Neural cell (in vitro differentiated cells): ENCODE measurements around the gene HMGCL. TPM values are rescaled to one million over a fixed set of nuclear protein-coding genes. Genes with fewer than 3 reads are reported as not detected.

Source experiments
- H2AFZ ChIP-seq: fragments of 200-600, 300-800 bp; sonication (generic), shearing (Covaris generic); 2 replicates; pipeline ENCODE4 v1.6.0; 2014; ENCODE audit warnings: low read depth, mild to moderate bottlenecking, antibody characterized with exemption, low read length, moderate library complexity
- H3F3A ChIP-seq: fragments of 200-600 bp; shearing (Covaris generic); 2 replicates; pipeline ENCODE4 v1.6.1; 2016; ENCODE audit warnings: mild to moderate bottlenecking, moderate library complexity, mixed read lengths, antibody characterized with exemption, low read length; ENCODE audit not compliant: insufficient read depth, poor library complexity, severe bottlenecking
- H3K27ac ChIP-seq: fragments of 200-600, 300-800 bp; sonication (generic), shearing (Covaris generic); 2 replicates; pipeline ENCODE4 v1.5.1; 2014; ENCODE audit warnings: mild to moderate bottlenecking, low read length, moderate library complexity
- H3K27me3 ChIP-seq: fragments of 300-800, 200-600 bp; sonication (generic), shearing (Covaris generic); 2 replicates; pipeline ENCODE4 v1.6.0; 2014; ENCODE audit warnings: mild to moderate bottlenecking, low read depth, low read length, moderate library complexity; ENCODE audit not compliant: insufficient read depth
- H3K36me3 ChIP-seq: fragments of 300-800, 200-600 bp; sonication (generic), shearing (Covaris generic); 2 replicates; pipeline ENCODE4 v1.5.1; 2014; ENCODE audit warnings: mild to moderate bottlenecking, antibody characterized with exemption, low read length, moderate library complexity; ENCODE audit not compliant: insufficient read depth
- H3K4me2 ChIP-seq: fragments of 300-800, 200-600 bp; sonication (generic), shearing (Covaris generic); 2 replicates; pipeline ENCODE4 v1.6.0; 2014; ENCODE audit warnings: mild to moderate bottlenecking, low read length
- H3K4me3 ChIP-seq: fragments of 300-800, 200-600 bp; sonication (generic), shearing (Covaris generic); 2 replicates; pipeline ENCODE4 v1.5.1; 2014; ENCODE audit warnings: mild to moderate bottlenecking, low read length, moderate library complexity
- H3K79me2 ChIP-seq: fragments of 200-600 bp; shearing (Covaris generic); replicated peaks from 2 replicates; pipeline ENCODE4 v1.6.0; 2014; ENCODE audit warnings: mild to moderate bottlenecking, low read length, moderate library complexity; ENCODE audit not compliant: insufficient read depth
- H3K9ac ChIP-seq: fragments of 300-800, 200-600 bp; sonication (generic), shearing (Covaris generic); 2 replicates; pipeline ENCODE4 v1.6.1; 2016; ENCODE audit warnings: mild to moderate bottlenecking, low read length, mixed read lengths
- H3K9me2 ChIP-seq: fragments of 200-600 bp; shearing (Covaris generic); 2 replicates; pipeline ENCODE4 v1.6.1; 2016; ENCODE audit warnings: mild to moderate bottlenecking, low read length, mixed read lengths; ENCODE audit not compliant: insufficient read depth
- H3K9me3 ChIP-seq: fragments of 200-600, 300-800 bp; sonication (generic), shearing (Covaris generic); 2 replicates; pipeline ENCODE4 v1.6.1; 2016; ENCODE audit warnings: mild to moderate bottlenecking, mixed run types, low read length, moderate library complexity, mixed read lengths
- H4K20me1 ChIP-seq: fragments of 200-600 bp; shearing (Covaris generic); 2 replicates; pipeline ENCODE4 v1.6.1; 2016; ENCODE audit warnings: mild to moderate bottlenecking, mixed run types; ENCODE audit not compliant: insufficient read depth
- EZH2 ChIP-seq: fragments of 200-600, 300-800 bp; shearing (Covaris generic), sonication (generic); IDR thresholded peaks from 2 replicates; pipeline ENCODE4 v1.6.1; 2014; ENCODE audit warnings: antibody characterized with exemption, low read length, borderline replicate concordance, mild to moderate bottlenecking; ENCODE audit not compliant: insufficient read depth, poor library complexity, severe bottlenecking
- MXI1 ChIP-seq: fragments of 450-650 bp; conservative IDR thresholded peaks from 2 replicates; pipeline ENCODE4 v1.6.1; 2014; ENCODE audit warnings: antibody characterized with exemption, mild to moderate bottlenecking; ENCODE audit not compliant: poor library complexity, severe bottlenecking
- POLR2AphosphoS5 ChIP-seq: IDR thresholded peaks from 2 replicates; pipeline ENCODE4 v1.6.1; 2012
- RAD21 ChIP-seq: fragments of 450-650 bp; conservative IDR thresholded peaks from 2 replicates; pipeline ENCODE4 v1.6.1; 2014; ENCODE audit warnings: antibody characterized with exemption, mild to moderate bottlenecking, moderate library complexity
- TAF1 ChIP-seq: IDR thresholded peaks from 2 replicates; pipeline ENCODE4 v1.6.1; 2012; ENCODE audit warnings: low read depth
- polyA plus RNA-seq: library from polyadenylated mRNA; depleted of rRNA; stranded (reverse); fragments of >200 nt; gene quantifications from 2 replicates; pipeline ENCODE4 v1.2.3, GENCODE V29; 2014
- TF ChIP-seq, protein P1 (sequence below): fragments of 450-650 bp; IDR thresholded peaks from 2 replicates; pipeline ENCODE4 v1.5.1; 2014; ENCODE audit warnings: antibody characterized with exemption, mild to moderate bottlenecking, moderate library complexity; ENCODE audit not compliant: poor library complexity, severe bottlenecking
- TF ChIP-seq, protein P2 (sequence below): IDR thresholded peaks from 2 replicates; pipeline ENCODE4 v1.6.1; 2012; ENCODE audit warnings: borderline replicate concordance

The HMGCL gene
- polyA plus RNA-seq, 1 donor from 2014 or later: 27.6 TPM

DNA sequence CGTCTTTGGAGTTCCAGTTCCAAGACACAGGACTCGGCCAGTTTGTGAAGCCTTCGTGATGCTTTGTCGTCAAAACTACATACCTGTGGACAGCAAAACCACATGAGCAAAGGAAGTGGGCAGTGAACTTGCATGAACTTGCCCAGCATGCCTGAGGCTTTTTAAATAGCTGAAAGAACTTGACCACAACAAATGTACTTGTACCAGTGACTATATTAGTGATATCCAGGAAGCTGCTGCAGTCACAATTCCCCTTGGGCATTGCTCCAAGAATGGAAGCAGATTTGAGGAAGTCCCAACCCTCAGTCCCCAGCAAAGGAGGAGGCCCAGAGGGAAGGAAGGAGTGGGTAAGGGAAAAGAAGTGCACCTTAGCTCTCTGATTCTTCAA lies 40.3 kb upstream of the HMGCL start:
- Histone ChIP-seq H3K4me3 (no peak overlapping the region), H4K20me1 (no peaks in the 10 kb centered on the region), H3K4me2 (no peak overlapping the region), H3K9me3 (no peaks in the 10 kb centered on the region), H3K79me2 (peaks cover 4% of the 10 kb centered on the region), H3K9me2 (no peaks in the 10 kb centered on the region), H3K27ac (no peak overlapping the region), H3K9ac (no peak overlapping the region), H3K27me3 (peaks cover 18% of the 10 kb centered on the region), H3K36me3 (no peaks in the 10 kb centered on the region), H2AFZ (no peak overlapping the region), H3F3A (no peaks in the 10 kb centered on the region)
- TF ChIP-seq, protein P1, sequence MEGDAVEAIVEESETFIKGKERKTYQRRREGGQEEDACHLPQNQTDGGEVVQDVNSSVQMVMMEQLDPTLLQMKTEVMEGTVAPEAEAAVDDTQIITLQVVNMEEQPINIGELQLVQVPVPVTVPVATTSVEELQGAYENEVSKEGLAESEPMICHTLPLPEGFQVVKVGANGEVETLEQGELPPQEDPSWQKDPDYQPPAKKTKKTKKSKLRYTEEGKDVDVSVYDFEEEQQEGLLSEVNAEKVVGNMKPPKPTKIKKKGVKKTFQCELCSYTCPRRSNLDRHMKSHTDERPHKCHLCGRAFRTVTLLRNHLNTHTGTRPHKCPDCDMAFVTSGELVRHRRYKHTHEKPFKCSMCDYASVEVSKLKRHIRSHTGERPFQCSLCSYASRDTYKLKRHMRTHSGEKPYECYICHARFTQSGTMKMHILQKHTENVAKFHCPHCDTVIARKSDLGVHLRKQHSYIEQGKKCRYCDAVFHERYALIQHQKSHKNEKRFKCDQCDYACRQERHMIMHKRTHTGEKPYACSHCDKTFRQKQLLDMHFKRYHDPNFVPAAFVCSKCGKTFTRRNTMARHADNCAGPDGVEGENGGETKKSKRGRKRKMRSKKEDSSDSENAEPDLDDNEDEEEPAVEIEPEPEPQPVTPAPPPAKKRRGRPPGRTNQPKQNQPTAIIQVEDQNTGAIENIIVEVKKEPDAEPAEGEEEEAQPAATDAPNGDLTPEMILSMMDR: no peak
- TF ChIP-seq RAD21: no peak
- no peak for TF ChIP-seq TAF1
- TF ChIP-seq, protein P2, sequence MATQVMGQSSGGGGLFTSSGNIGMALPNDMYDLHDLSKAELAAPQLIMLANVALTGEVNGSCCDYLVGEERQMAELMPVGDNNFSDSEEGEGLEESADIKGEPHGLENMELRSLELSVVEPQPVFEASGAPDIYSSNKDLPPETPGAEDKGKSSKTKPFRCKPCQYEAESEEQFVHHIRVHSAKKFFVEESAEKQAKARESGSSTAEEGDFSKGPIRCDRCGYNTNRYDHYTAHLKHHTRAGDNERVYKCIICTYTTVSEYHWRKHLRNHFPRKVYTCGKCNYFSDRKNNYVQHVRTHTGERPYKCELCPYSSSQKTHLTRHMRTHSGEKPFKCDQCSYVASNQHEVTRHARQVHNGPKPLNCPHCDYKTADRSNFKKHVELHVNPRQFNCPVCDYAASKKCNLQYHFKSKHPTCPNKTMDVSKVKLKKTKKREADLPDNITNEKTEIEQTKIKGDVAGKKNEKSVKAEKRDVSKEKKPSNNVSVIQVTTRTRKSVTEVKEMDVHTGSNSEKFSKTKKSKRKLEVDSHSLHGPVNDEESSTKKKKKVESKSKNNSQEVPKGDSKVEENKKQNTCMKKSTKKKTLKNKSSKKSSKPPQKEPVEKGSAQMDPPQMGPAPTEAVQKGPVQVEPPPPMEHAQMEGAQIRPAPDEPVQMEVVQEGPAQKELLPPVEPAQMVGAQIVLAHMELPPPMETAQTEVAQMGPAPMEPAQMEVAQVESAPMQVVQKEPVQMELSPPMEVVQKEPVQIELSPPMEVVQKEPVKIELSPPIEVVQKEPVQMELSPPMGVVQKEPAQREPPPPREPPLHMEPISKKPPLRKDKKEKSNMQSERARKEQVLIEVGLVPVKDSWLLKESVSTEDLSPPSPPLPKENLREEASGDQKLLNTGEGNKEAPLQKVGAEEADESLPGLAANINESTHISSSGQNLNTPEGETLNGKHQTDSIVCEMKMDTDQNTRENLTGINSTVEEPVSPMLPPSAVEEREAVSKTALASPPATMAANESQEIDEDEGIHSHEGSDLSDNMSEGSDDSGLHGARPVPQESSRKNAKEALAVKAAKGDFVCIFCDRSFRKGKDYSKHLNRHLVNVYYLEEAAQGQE: no peak
- no peak for TF ChIP-seq POLR2AphosphoS5
- TF ChIP-seq MXI1: no peak

DNA sequence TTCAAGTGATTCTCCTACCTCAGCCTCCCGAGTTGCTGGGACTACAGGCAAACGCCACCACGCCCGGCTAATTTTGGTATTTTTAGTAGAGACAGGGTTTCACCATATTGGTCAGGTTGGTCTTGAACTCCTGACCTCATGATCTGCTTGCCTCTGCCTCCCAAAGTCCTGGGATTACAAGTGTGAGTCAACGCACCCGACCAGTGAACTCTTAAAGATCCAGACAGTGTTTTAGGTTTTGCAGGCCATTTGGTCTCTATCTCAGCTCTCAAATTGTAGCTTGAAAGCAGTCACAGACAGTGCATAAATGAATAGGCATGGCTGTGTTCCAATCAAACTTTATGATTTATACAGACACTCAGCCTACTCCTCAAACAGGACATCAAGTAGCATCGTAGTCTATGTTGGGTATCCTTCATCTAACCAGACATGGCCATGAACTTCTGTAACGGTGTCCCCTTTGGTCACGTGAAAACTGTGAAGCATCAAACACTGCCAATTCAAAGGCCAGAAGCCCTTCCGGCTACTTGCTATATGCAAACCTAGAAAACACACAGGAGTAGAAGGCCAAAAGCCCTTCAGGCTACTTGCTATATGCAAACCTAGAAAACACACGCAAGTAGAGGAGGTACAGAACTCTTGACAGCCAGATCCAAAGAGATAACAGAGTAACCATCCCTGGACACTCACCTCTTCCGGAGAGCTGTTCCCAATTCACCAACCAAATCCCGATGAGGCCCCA lies 39.7 kb upstream of the HMGCL start:
- no peaks in the 10 kb centered on the region for H4K20me1 ChIP-seq
- H3K4me2 ChIP-seq: no peak overlapping the region
- H3K9me3 ChIP-seq: no peaks in the 10 kb centered on the region
- no peak overlapping the region for H3K9ac ChIP-seq
- H3F3A ChIP-seq: no peaks in the 10 kb centered on the region
- peaks cover 18% of the 10 kb centered on the region for H3K27me3 ChIP-seq
- peaks cover 4% of the 10 kb centered on the region for H3K79me2 ChIP-seq
- no peak overlapping the region for H2AFZ ChIP-seq
- no peaks in the 10 kb centered on the region for H3K36me3 ChIP-seq
- no peak for TF ChIP-seq POLR2AphosphoS5
- no peak overlapping the region for H3K4me3 ChIP-seq
- H3K27ac ChIP-seq: no peak overlapping the region
- H3K9me2 ChIP-seq: no peaks in the 10 kb centered on the region

DNA sequence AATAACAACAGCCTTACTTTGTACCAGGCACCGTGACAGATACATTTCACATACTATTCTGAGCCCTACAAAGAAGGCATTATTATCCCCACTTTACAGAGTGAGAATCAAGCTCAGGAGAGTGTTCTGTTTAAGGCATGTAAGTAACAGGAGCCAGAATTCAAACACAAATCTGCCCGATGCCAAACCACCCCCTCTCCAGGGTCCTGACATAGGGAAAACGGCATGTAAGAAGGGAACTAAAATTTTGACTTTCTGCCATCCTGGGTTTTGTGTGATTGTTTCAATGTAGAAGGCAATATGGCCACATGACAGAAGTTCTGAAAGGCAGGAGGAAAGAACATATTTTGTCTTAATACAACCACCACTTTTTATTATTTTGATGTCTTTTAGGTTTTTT lies 37.4 kb upstream of the HMGCL start:
- Histone ChIP-seq H3K36me3 (no peaks in the 10 kb centered on the region), H3F3A (no peaks in the 10 kb centered on the region), H3K79me2 (peaks cover 4% of the 10 kb centered on the region), H3K9me2 (no peaks in the 10 kb centered on the region), H3K27me3 (peaks cover 12% of the 10 kb centered on the region), H3K27ac (no peak overlapping the region), H3K9ac (no peak overlapping the region), H3K4me2 (no peak overlapping the region), H2AFZ (no peak overlapping the region), H4K20me1 (no peaks in the 10 kb centered on the region), H3K9me3 (no peaks in the 10 kb centered on the region), H3K4me3 (no peak overlapping the region)
- TF ChIP-seq, protein P1: no peak
- TF ChIP-seq, protein P2: no peak
- TF ChIP-seq RAD21 (no peak), TAF1 (no peak), EZH2 (no peak)
